ENCODE data around the gene MAD2L1BP. TPM values are rescaled to one million over a fixed set of nuclear protein-coding genes. Genes with fewer than 3 reads are reported as not detected.
A peak's percentile ranks its signal among the peaks of the same experiment; 100 is the strongest.
"Not testable (repeated sequence)": the region's sequence is repeated elsewhere in the genome, so short reads cannot be mapped to it uniquely, and the experiment has no call there.

MAD2L1BP gene
- 10 to 100 TPM; 29.1 to 31.6 TPM for total RNA-seq

- no peaks in the 10 kb centered on the region for H3K27me3 Mint-ChIP-seq
- H3K4me3 Mint-ChIP-seq = peak within 1 kb of the TSS; percentile 99
- no peaks in the 10 kb centered on the region for H3K9me3 Mint-ChIP-seq
- CTCF ChIA-PET = interaction anchor here (0.9 to 3.0 kb wide), 5 partner anchors 27 to 677 kb away, joined by 3 to 12 read pairs (median 3); no protein-coding TSS in a partner anchor
- POLR2A ChIA-PET = interaction anchor here (1.3 to 1.5 kb wide), 3 partner anchors 34 to 158 kb away, joined by 3 to 4 read pairs (median 4); partner anchors contain the start of gene XPO5
- H3K36me3 Mint-ChIP-seq = peaks cover 28% of the 10 kb centered on the region
- peak; percentile 94 for DNase-seq
- intact Hi-C loops (cut with micrococcal nuclease) = loop anchor here (1.0 to 10.0 kb wide), 3 partner anchors 10 to 612 kb away; partner anchors contain the start of genes DNPH1, HSP90AB1 and RSPH9
- H3K4me1 Mint-ChIP-seq (ENCODE audit: low read depth) = peaks cover 45% of the 10 kb centered on the region
- peak within 1 kb of the TSS; percentile 97 for H3K27ac Mint-ChIP-seq
Measured at GRCh38 chr6:43635387-43636307, at the start of gene MAD2L1BP. TSS of gene MAD2L1BP (plus strand) at chr6:43635840. CDS start at chr6:43635876, 36 bp downstream.

- peaks cover 43% of the 10 kb centered on the region for H3K36me3 Mint-ChIP-seq
- H3K27ac Mint-ChIP-seq = no peak overlapping the region
- CTCF ChIA-PET = no interaction called here
Measured at GRCh38 chr6:43588194-43588593, 47.4 kb upstream of the MAD2L1BP start.

GRCh38 chr6:43589564-43589963 lies 46.1 kb upstream of the MAD2L1BP start:
- H3K4me3 Mint-ChIP-seq; CTCF ChIA-PET; POLR2A ChIA-PET; H3K27me3 Mint-ChIP-seq; H3K27ac Mint-ChIP-seq; intact Hi-C loops (cut with micrococcal nuclease); DNase-seq; H3K4me1 Mint-ChIP-seq (ENCODE audit: low read depth); H3K9me3 Mint-ChIP-seq: not testable (repeated sequence)
- peaks cover 30% of the 10 kb centered on the region for H3K36me3 Mint-ChIP-seq

More at GRCh38 chr6:43588194-43588593, 47.4 kb upstream of the MAD2L1BP start:
- intact Hi-C loops (cut with micrococcal nuclease) = no loop called here
- H3K9me3 Mint-ChIP-seq = no peaks in the 10 kb centered on the region
- H3K4me1 Mint-ChIP-seq (ENCODE audit: low read depth) = peaks cover 21% of the 10 kb centered on the region
- no peak overlapping the region for H3K4me3 Mint-ChIP-seq
- H3K27me3 Mint-ChIP-seq = no peaks in the 10 kb centered on the region
- no peak for DNase-seq
- POLR2A ChIA-PET = no interaction called here

- H3K27me3 Mint-ChIP-seq = no peaks in the 10 kb centered on the region
- no peaks in the 10 kb centered on the region for H3K4me1 Mint-ChIP-seq (ENCODE audit: low read depth)
- no peak for DNase-seq
- POLR2A ChIA-PET = no interaction called here
- H3K36me3 Mint-ChIP-seq = peaks cover 26% of the 10 kb centered on the region
- no peak overlapping the region for H3K27ac Mint-ChIP-seq
- H3K4me3 Mint-ChIP-seq = no peak overlapping the region
- no peaks in the 10 kb centered on the region for H3K9me3 Mint-ChIP-seq
- intact Hi-C loops (cut with micrococcal nuclease) = no loop called here
- CTCF ChIA-PET = interaction anchor here (1.1 kb wide), 1 partner anchor 14 kb away, joined by 4 read pairs; no protein-coding TSS in a partner anchor
Measured at GRCh38 chr6:43593938-43594337, 41.7 kb upstream of the MAD2L1BP start.

GRCh38 chr6:43600595-43600994 lies 35.0 kb upstream of the MAD2L1BP start:
- ChIA-PET CTCF (interaction anchor here (1.0 kb wide), 1 partner anchor 8 kb away, joined by 5 read pairs; no protein-coding TSS in a partner anchor), POLR2A (no interaction called here)
- Mint-ChIP-seq H3K4me3 (no peak overlapping the region), H3K9me3 (no peaks in the 10 kb centered on the region), H3K27ac (no peak overlapping the region), H3K27me3 (no peaks in the 10 kb centered on the region), H3K36me3 (peaks cover 36% of the 10 kb centered on the region), H3K4me1 (ENCODE audit: low read depth) (no peaks in the 10 kb centered on the region)
- intact Hi-C loops (cut with micrococcal nuclease) = loop anchor here (10.0 kb wide), 1 partner anchor 474 kb away; no protein-coding TSS in a partner anchor
- no peak for DNase-seq

GRCh38 chr6:43604174-43604573 lies 31.5 kb upstream of the MAD2L1BP start:
- Mint-ChIP-seq H3K27ac (no peak overlapping the region), H3K4me3 (no peak overlapping the region), H3K27me3 (no peaks in the 10 kb centered on the region), H3K9me3 (no peaks in the 10 kb centered on the region), H3K4me1 (ENCODE audit: low read depth) (peaks cover 3% of the 10 kb centered on the region), H3K36me3 (peaks cover 40% of the 10 kb centered on the region)
- CTCF ChIA-PET = no interaction called here
- POLR2A ChIA-PET = no interaction called here
- intact Hi-C loops (cut with micrococcal nuclease) = loop anchor here (10.0 kb wide), 1 partner anchor 471 kb away; no protein-coding TSS in a partner anchor
- DNase-seq = no peak

- intact Hi-C loops (cut with micrococcal nuclease) = loop anchor here (10.0 kb wide), 1 partner anchor 469 kb away; no protein-coding TSS in a partner anchor
- Mint-ChIP-seq H3K36me3 (peaks cover 35% of the 10 kb centered on the region), H3K27ac (no peak overlapping the region), H3K4me3 (no peak overlapping the region), H3K27me3 (no peaks in the 10 kb centered on the region), H3K4me1 (ENCODE audit: low read depth) (peaks cover 3% of the 10 kb centered on the region), H3K9me3 (no peaks in the 10 kb centered on the region)
- ChIA-PET CTCF (interaction anchor here (0.6 to 1.3 kb wide), 3 partner anchors 15 to 21 kb away, joined by 3 to 4 read pairs (median 4); no protein-coding TSS in a partner anchor), POLR2A (no interaction called here)
- no peak for DNase-seq
Measured at GRCh38 chr6:43606019-43606418, 29.6 kb upstream of the MAD2L1BP start.

GRCh38 chr6:43608310-43608763 lies 27.3 kb upstream of the MAD2L1BP start:
- POLR2A ChIA-PET = no interaction called here
- peak; percentile 69 for DNase-seq
- H3K27me3 Mint-ChIP-seq = no peaks in the 10 kb centered on the region
- H3K9me3 Mint-ChIP-seq = no peaks in the 10 kb centered on the region
- no peak overlapping the region for H3K27ac Mint-ChIP-seq
- intact Hi-C loops (cut with micrococcal nuclease) = loop anchor here (10.0 kb wide), 1 partner anchor 466 kb away; no protein-coding TSS in a partner anchor
- peaks cover 37% of the 10 kb centered on the region for H3K36me3 Mint-ChIP-seq
- H3K4me1 Mint-ChIP-seq (ENCODE audit: low read depth) = peaks cover 3% of the 10 kb centered on the region
- H3K4me3 Mint-ChIP-seq = no peak overlapping the region
- CTCF ChIA-PET = interaction anchor here (0.7 to 2.4 kb wide), 20 partner anchors 8 to 475 kb away, joined by 3 to 23 read pairs (median 4); partner anchors contain the start of genes GTPBP2, MAD2L1BP, POLR1C and YIPF3

GRCh38 chr6:43608807-43609206 lies 26.8 kb upstream of the MAD2L1BP start:
- Mint-ChIP-seq H3K9me3 (no peaks in the 10 kb centered on the region), H3K27me3 (no peaks in the 10 kb centered on the region), H3K27ac (no peak overlapping the region), H3K4me3 (no peak overlapping the region), H3K36me3 (peaks cover 38% of the 10 kb centered on the region), H3K4me1 (ENCODE audit: low read depth) (peaks cover 3% of the 10 kb centered on the region)
- ChIA-PET CTCF (interaction anchor here (0.7 to 2.4 kb wide), 18 partner anchors 9 to 471 kb away, joined by 3 to 23 read pairs (median 4); partner anchors contain the start of genes GTPBP2, MAD2L1BP, POLR1C and YIPF3), POLR2A (no interaction called here)
- intact Hi-C loops (cut with micrococcal nuclease) = loop anchor here (10.0 kb wide), 1 partner anchor 466 kb away; no protein-coding TSS in a partner anchor
- DNase-seq = no peak

- intact Hi-C loops (cut with micrococcal nuclease) = loop anchor here (10.0 kb wide), 1 partner anchor 465 kb away; no protein-coding TSS in a partner anchor
- H3K9me3 Mint-ChIP-seq = no peaks in the 10 kb centered on the region
- H3K27me3 Mint-ChIP-seq = no peaks in the 10 kb centered on the region
- DNase-seq = no peak
- CTCF ChIA-PET = interaction anchor here (0.8 to 2.4 kb wide), 13 partner anchors 10 to 470 kb away, joined by 3 to 23 read pairs (median 4); partner anchors contain the start of genes GTPBP2, MAD2L1BP, POLR1C and YIPF3
- POLR2A ChIA-PET = interaction anchor here (2.6 kb wide), 1 partner anchor 10 kb away, joined by 6 read pairs; no protein-coding TSS in a partner anchor
- H3K27ac Mint-ChIP-seq = no peak overlapping the region
- peaks cover 3% of the 10 kb centered on the region for H3K4me1 Mint-ChIP-seq (ENCODE audit: low read depth)
- H3K4me3 Mint-ChIP-seq = no peak overlapping the region
- peaks cover 38% of the 10 kb centered on the region for H3K36me3 Mint-ChIP-seq
Measured at GRCh38 chr6:43609402-43609801, 26.2 kb upstream of the MAD2L1BP start.

- no peak for DNase-seq
- intact Hi-C loops (cut with micrococcal nuclease) = no loop called here
- Mint-ChIP-seq H3K27me3 (no peaks in the 10 kb centered on the region), H3K27ac (no peak overlapping the region), H3K4me1 (ENCODE audit: low read depth) (peaks cover 3% of the 10 kb centered on the region), H3K9me3 (no peaks in the 10 kb centered on the region), H3K4me3 (no peak overlapping the region), H3K36me3 (peaks cover 37% of the 10 kb centered on the region)
- ChIA-PET POLR2A (interaction anchor here (2.6 kb wide), 1 partner anchor 9 kb away, joined by 6 read pairs; no protein-coding TSS in a partner anchor), CTCF (interaction anchor here (0.6 to 1.1 kb wide), 3 partner anchors 104 to 1038 kb away, joined by 3 read pairs; no protein-coding TSS in a partner anchor)
Measured at GRCh38 chr6:43610431-43610830, 25.2 kb upstream of the MAD2L1BP start.

Measured in activated CD4-positive, alpha-beta memory T cell treated with anti-CD3 and anti-CD28 coated beads for 36 hours (primary cell).